Upper lobe of left lung (tissue), 4 donors: Measurements from ENCODE around the gene SLFN13.

Experiments used
- CTCF ChIP-seq, 6 experiments: fragments of 450-650 bp in 4 of 6; fragments of 200-600 bp in 2 of 6; sonication (generic) in 2 of 6; IDR thresholded peaks; one replicate each; pipeline ENCODE4 v1.5.1; 2016 to 2019; ENCODE audit warnings: antibody characterized with exemption in 6 of 6
- EP300 ChIP-seq, 4 donors: sonication (generic); formaldehyde crosslinking; IDR thresholded peaks; one replicate each; pipeline ENCODE4 v1.5.1; 2017; ENCODE audit warnings: antibody characterized with exemption in 4 of 4, control low read depth in 2 of 4
- POLR2A ChIP-seq, 4 donors: fragments of 450-650 bp; IDR thresholded peaks; one replicate each; pipeline ENCODE4 v1.5.1; 2016 to 2017; ENCODE audit warnings: antibody characterized with exemption in 4 of 4, mild to moderate bottlenecking in 2 of 4
- POLR2AphosphoS5 ChIP-seq, 2 donors: sonication (generic); formaldehyde crosslinking; IDR thresholded peaks; one replicate each; pipeline ENCODE4 v1.5.1; 2017; ENCODE audit warnings: antibody characterized with exemption in 2 of 2

- TF ChIP-seq CTCF (IDR thresholded peaks at IDR 0.05) (no peak), POLR2AphosphoS5 (IDR thresholded peaks at IDR 0.05) (no peak), EP300 (IDR thresholded peaks at IDR 0.05) (no peak), POLR2A (IDR thresholded peaks at IDR 0.05) (no peak)
These were observed 38.6 kb upstream of the SLFN13 start for GRCh38 chr17:35486920-35487732.
